Tibial artery (tissue), 4 donors: ENCODE data around the gene NOD2.
A peak's percentile ranks its signal among the peaks of the same experiment; 100 is the strongest.

ENCODE experiments used
- DNase-seq, 2 donors: peaks; one replicate each; pipeline ENCODE4 v3.0.0-alpha.2; 2019
- H3K27ac ChIP-seq, 2 donors: fragments of 200-600 bp; sonication (generic) in 1 of 2; 1 replicate in 1 of 2; 2 replicates in 1 of 2; pipeline ENCODE4 v1.5.1; 2018 to 2019; ENCODE audit warnings: mild to moderate bottlenecking in 1 of 2
- H3K27me3 ChIP-seq, 2 donors: fragments of 200-600 bp; sonication (generic) in 1 of 2; one replicate each; pipeline versions ENCODE4 v1.5.1 to v1.6.0; 2016 to 2019
- H3K36me3 ChIP-seq, 3 donors: fragments of 200-600 bp; sonication (generic) in 2 of 3; one replicate each; pipeline ENCODE4 v1.5.1; 2016 to 2019; ENCODE audit warnings: mild to moderate bottlenecking in 2 of 3
- H3K4me1 ChIP-seq, 4 donors: fragments of 200-600 bp; sonication (generic) in 2 of 4; 1 replicate in 3 of 4; 2 replicates in 1 of 4; pipeline ENCODE4 v1.5.1; 2016 to 2019
- H3K4me3 ChIP-seq, 2 donors: fragments of 200-600 bp; sonication (generic) in 1 of 2; 1 replicate in 1 of 2; 2 replicates in 1 of 2; pipeline ENCODE4 v1.5.1; 2018 to 2019; ENCODE audit warnings: mild to moderate bottlenecking in 2 of 2
- H3K9me3 ChIP-seq, 3 donors: fragments of 200-600 bp; sonication (generic) in 1 of 3; one replicate each; pipeline ENCODE4 v1.5.1; 2016 to 2019
- CTCF ChIP-seq, 2 experiments: fragments of 200-600 bp in 1 of 2; fragments of 450-650 bp in 1 of 2; IDR thresholded peaks; one replicate each; pipeline ENCODE4 v1.5.1; 2017 to 2019; ENCODE audit warnings: antibody characterized with exemption in 2 of 2, mild to moderate bottlenecking in 1 of 2, moderate library complexity in 1 of 2
- intact Hi-C: fragments of 100-400 bp; cut with DNase I; formaldehyde crosslinking; loops from one replicate; pipeline ENCODE4 v1.15.0; 2023; ENCODE audit warnings: low total_unique reads

NOD2 gene

GRCh38 chr16:50743581-50744225, 50.3 kb downstream of the NOD2 start:
- Histone ChIP-seq H3K27ac (peak overlapping the region in 1 of 2 donors; percentile 89), H3K4me1 (peaks cover 0 to 58% (median 31%) of the 10 kb centered on the region in 4 donors), H3K9me3 (no peaks in the 10 kb centered on the region), H3K4me3 (no peak overlapping the region), H3K36me3 (no peaks in the 10 kb centered on the region), H3K27me3 (no peaks in the 10 kb centered on the region)
- TF ChIP-seq CTCF (IDR thresholded peaks at IDR 0.05) = no peak
- no peak for DNase-seq
- intact Hi-C loops = loop anchor here (5.0 to 10.0 kb wide), 5 partner anchors 49 to 889 kb away; partner anchors contain the start of genes BRD7, NKD1, NOD2 and ZNF423

- Histone ChIP-seq H3K36me3 (peaks cover 0 to 4% (median 3%) of the 10 kb centered on the region in 3 donors), H3K27me3 (no peaks in the 10 kb centered on the region), H3K9me3 (no peaks in the 10 kb centered on the region), H3K27ac (no peak overlapping the region), H3K4me1 (peaks cover 0 to 66% (median 33%) of the 10 kb centered on the region in 4 donors), H3K4me3 (no peak overlapping the region)
- TF ChIP-seq CTCF (IDR thresholded peaks at IDR 0.05) = no peak
- DNase-seq = no peak
- intact Hi-C loops = loop anchor here (5.0 to 10.0 kb wide), 5 partner anchors 50 to 890 kb away; partner anchors contain the start of genes BRD7, NKD1, NOD2 and ZNF423
These were observed 51.5 kb downstream of the NOD2 start for GRCh38 chr16:50744881-50745280.

GRCh38 chr16:50745940-50746339, 52.5 kb downstream of the NOD2 start:
- H3K27me3 ChIP-seq = no peaks in the 10 kb centered on the region
- peaks cover 0 to 68% (median 34%) of the 10 kb centered on the region in 4 donors for H3K4me1 ChIP-seq
- intact Hi-C loops = loop anchor here (10.0 kb wide), 4 partner anchors 51 to 891 kb away; partner anchors contain the start of genes BRD7, NOD2 and ZNF423
- no peak overlapping the region for H3K27ac ChIP-seq
- peaks cover 0 to 6% (median 5%) of the 10 kb centered on the region in 3 donors for H3K36me3 ChIP-seq
- DNase-seq = no peak
- H3K4me3 ChIP-seq = no peak overlapping the region
- no peaks in the 10 kb centered on the region for H3K9me3 ChIP-seq
- no peak for TF ChIP-seq CTCF (IDR thresholded peaks at IDR 0.05)

GRCh38 chr16:50747207-50747956, 54.0 kb downstream of the NOD2 start:
- intact Hi-C loops = loop anchor here (10.0 kb wide), 4 partner anchors 53 to 893 kb away; partner anchors contain the start of genes BRD7, NOD2 and ZNF423
- no peak overlapping the region for H3K4me3 ChIP-seq
- no peaks in the 10 kb centered on the region for H3K27me3 ChIP-seq
- TF ChIP-seq CTCF (IDR thresholded peaks at IDR 0.05) = peak; percentile 12 to 15
- DNase-seq = no peak
- peaks cover 0 to 11% (median 7%) of the 10 kb centered on the region in 3 donors for H3K36me3 ChIP-seq
- no peak overlapping the region for H3K27ac ChIP-seq
- peaks cover 0 to 64% (median 30%) of the 10 kb centered on the region in 4 donors for H3K4me1 ChIP-seq
- no peaks in the 10 kb centered on the region for H3K9me3 ChIP-seq

- Histone ChIP-seq H3K27me3 (no peaks in the 10 kb centered on the region), H3K27ac (no peak overlapping the region), H3K4me1 (peaks cover 0 to 29% (median 9%) of the 10 kb centered on the region in 4 donors), H3K9me3 (no peaks in the 10 kb centered on the region), H3K4me3 (no peak overlapping the region), H3K36me3 (peaks cover 32 to 45% (median 34%) of the 10 kb centered on the region in 3 donors)
- no peak for DNase-seq
- intact Hi-C loops = no loop called here
- no peak for TF ChIP-seq CTCF (IDR thresholded peaks at IDR 0.05)
These were observed 58.1 kb downstream of the NOD2 start for GRCh38 chr16:50751528-50751927.
